GM12878 (cell line): Measurements from ENCODE around the gene CHST8. TPM values are rescaled to one million over a fixed set of nuclear protein-coding genes. Genes with fewer than 3 reads are reported as not detected.

Source experiments
- ATAC-seq: fragments of 200-7000 bp; cut with Tn5 transposase; 3 replicates; pipeline ENCODE4 v1.9.1; 2020; ENCODE audit warnings: mild to moderate bottlenecking, moderate library complexity
- BruUV-seq: library from RNA; stranded (reverse); fragments of 400-500 nt; replicated peaks from 2 replicates; lab custom pipeline; 2021; lab: Mats Ljungman, UMichigan
- CTCF ChIA-PET: fragments of 300-600 bp; sonication (Branson Sonifier 250); formaldehyde crosslinking; extraction: SDS; loops from one replicate; lab custom pipeline; 2021; ENCODE audit warnings: inconsistent platforms; lab: Yijun Ruan, JAX
- POLR2A ChIA-PET: fragments of 350-600 bp; formaldehyde crosslinking; extraction: SDS; loops from one replicate; lab custom pipeline; 2021; ENCODE audit warnings: inconsistent platforms; lab: Charles Lee
- RAD21 ChIA-PET: fragments of 300-600 bp; sonication (Branson Sonifier 250); formaldehyde crosslinking; loops from one replicate; lab custom pipeline; 2023; ENCODE audit warnings: antibody characterized with exemption; ENCODE audit not compliant: unreplicated experiment; lab: Charles Lee
- SMC1A ChIA-PET: fragments of 300-600 bp; sonication (Branson Sonifier 250); formaldehyde crosslinking; loops from one replicate; lab custom pipeline; 2023; ENCODE audit not compliant: unreplicated experiment, uncharacterized antibody; lab: Charles Lee
- DNase-seq: peaks from one replicate; pipeline ENCODE4 v3.0.0-alpha.2; 2011; ENCODE audit warnings: low read depth, low spot score
- FAIRE-seq: peaks from 3 replicates; lab custom pipeline; 2011; peaks lifted over from hg19 to GRCh38; lab: Jason Lieb, UNC
- H2AFZ ChIP-seq: 2 replicates; pipeline ENCODE4 v1.6.0; 2011; ENCODE audit warnings: low read depth, low read length, control low read depth; ENCODE audit not compliant: control insufficient read depth
- H3K27ac ChIP-seq: 2 replicates; pipeline ENCODE4 v1.5.1; 2011; ENCODE audit warnings: control low read depth; ENCODE audit not compliant: control insufficient read depth, insufficient read depth
- H3K27me3 ChIP-seq, 2 experiments: replicated peaks in 1 of 2; 2 replicates each; pipeline versions ENCODE4 v1.6.0 to v1.6.1; 2011; ENCODE audit warnings: low read length in 1 of 2; ENCODE audit not compliant: control insufficient read depth in 2 of 2, insufficient read depth in 2 of 2
- H3K36me3 ChIP-seq, 2 experiments: 2 replicates each; pipeline ENCODE4 v1.5.1; 2011; ENCODE audit warnings: low read length in 1 of 2; ENCODE audit not compliant: control insufficient read depth in 2 of 2, insufficient read depth in 2 of 2
- H3K4me1 ChIP-seq: 2 replicates; pipeline ENCODE4 v1.6.1; 2011; ENCODE audit warnings: mild to moderate bottlenecking, low read length, moderate library complexity, mixed read lengths; ENCODE audit not compliant: control insufficient read depth, insufficient read depth
- H3K4me2 ChIP-seq: 2 replicates; pipeline ENCODE4 v1.6.0; 2011; ENCODE audit warnings: control low read depth; ENCODE audit not compliant: control insufficient read depth, insufficient read depth
- H3K4me3 ChIP-seq: fragments of 200-600 bp; sonication (generic); 2 replicates; pipeline ENCODE4 v1.5.1; 2016
- H3K79me2 ChIP-seq: 2 replicates; pipeline ENCODE4 v1.6.0; 2011; ENCODE audit warnings: low read length; ENCODE audit not compliant: control insufficient read depth, insufficient read depth
- H3K9ac ChIP-seq: 2 replicates; pipeline ENCODE4 v1.8.0; 2011; ENCODE audit warnings: low read length, control low read depth, mixed read lengths; ENCODE audit not compliant: control insufficient read depth, insufficient read depth
- H3K9me3 ChIP-seq: replicated peaks from 3 replicates; pipeline ENCODE4 v1.5.1; 2011; ENCODE audit warnings: mild to moderate bottlenecking, low read length; ENCODE audit not compliant: control insufficient read depth, insufficient read depth
- H4K20me1 ChIP-seq: 2 replicates; pipeline ENCODE4 v1.6.0; 2011; ENCODE audit not compliant: control insufficient read depth, insufficient read depth
- BCL3 ChIP-seq: IDR thresholded peaks from 2 replicates; pipeline ENCODE4 v1.6.1; 2011; ENCODE audit warnings: borderline replicate concordance, low read depth, mild to moderate bottlenecking, moderate library complexity, low read length; ENCODE audit not compliant: insufficient read depth, poor library complexity, severe bottlenecking
- BMI1 ChIP-seq: fragments of 450-650 bp; IDR thresholded peaks from 2 replicates; pipeline ENCODE4 v1.6.1; 2016; ENCODE audit warnings: mild to moderate bottlenecking, moderate library complexity, borderline replicate concordance
- CBFB ChIP-seq: IDR thresholded peaks from 2 replicates; pipeline ENCODE4 v1.6.1; 2016; ENCODE audit warnings: antibody characterized with exemption, low read depth
- CHD2 ChIP-seq: IDR thresholded peaks from 2 replicates; pipeline ENCODE4 v1.6.1; 2011; ENCODE audit warnings: low read depth, low read length, improper control_type of control experiment, borderline replicate concordance
- GATAD2B ChIP-seq: fragments of 450-650 bp; conservative IDR thresholded peaks from 2 replicates; pipeline ENCODE4 v1.6.1; 2017; ENCODE audit warnings: low read depth, mild to moderate bottlenecking, moderate library complexity
- HDAC2 ChIP-seq: fragments of 200-600 bp; sonication (generic); IDR thresholded peaks from 2 replicates; pipeline ENCODE4 v1.6.1; 2017
- HDGF ChIP-seq: fragments of 450-650 bp; IDR thresholded peaks from 2 replicates; pipeline ENCODE4 v1.6.1; 2016; ENCODE audit warnings: antibody characterized with exemption
- IKZF1 ChIP-seq: fragments of 450-650 bp; conservative IDR thresholded peaks from 2 replicates; pipeline ENCODE4 v1.6.1; 2017; ENCODE audit warnings: antibody characterized with exemption, mild to moderate bottlenecking
- NR2C2 ChIP-seq: IDR thresholded peaks from 2 replicates; pipeline ENCODE4 v1.6.1; 2011; ENCODE audit warnings: borderline replicate concordance, low read depth; ENCODE audit not compliant: control insufficient read depth, insufficient read length
- PRDM15 ChIP-seq: fragments of 450-650 bp; formaldehyde crosslinking; IDR thresholded peaks from 2 replicates; pipeline ENCODE4 v1.4.0; 2020; ENCODE audit warnings: mild to moderate bottlenecking, moderate library complexity
- RELB ChIP-seq: fragments of 450-650 bp; IDR thresholded peaks from 2 replicates; pipeline ENCODE4 v1.6.1; 2017; ENCODE audit warnings: low read depth, mild to moderate bottlenecking, moderate library complexity
- SMAD5 ChIP-seq: IDR thresholded peaks from 2 replicates; pipeline ENCODE4 v1.6.1; 2016; ENCODE audit warnings: antibody characterized with exemption, low read depth
- SUZ12 ChIP-seq: fragments of 200-600 bp; sonication (generic); IDR thresholded peaks from one replicate; pipeline ENCODE4 v1.6.1; 2018; ENCODE audit warnings: antibody characterized with exemption, mild to moderate bottlenecking; ENCODE audit not compliant: unreplicated experiment
- ZNF384 ChIP-seq: IDR thresholded peaks from 2 replicates; pipeline ENCODE4 v1.6.1; 2012; ENCODE audit warnings: low read depth, mild to moderate bottlenecking, low read length, improper control_type of control experiment, borderline replicate concordance
- ZZZ3 ChIP-seq: IDR thresholded peaks from 2 replicates; pipeline ENCODE4 v1.6.1; 2011; ENCODE audit warnings: low read depth; ENCODE audit not compliant: control insufficient read depth, insufficient read length
- WGBS: methylation state at CpG from one replicate; pipeline ENCODE4 v1.1.6; 2016; ENCODE audit warnings: low lambda C conversion rate; ENCODE audit not compliant: insufficient replicate concordance, insufficient coverage; ENCODE audit errors: missing lambda C conversion rate; 5-methylcytosine and 5-hydroxymethylcytosine counted together
- in situ Hi-C: fragments of 300-500 bp; cut with MboI; formaldehyde crosslinking; loops from 9 replicates; pipeline ENCODE4 v1.14.3; 2018; ENCODE audit warnings: mixed read lengths
- intact Hi-C: fragments of 100-400 bp; cut with micrococcal nuclease; formaldehyde crosslinking; loops from one replicate; pipeline ENCODE4 v1.14.2; 2022; ENCODE audit not compliant: unreplicated experiment
- polyA plus RNA-seq, 11 experiments: library from polyadenylated mRNA; depleted of rRNA in 4 of 11; unstranded in 6 of 11; stranded (reverse) in 5 of 11; fragments of >200 nt; fragmentation: Nextera tagmentation in 4 of 11; fragmentation: Illumina TruSeq in 1 of 11; extraction: Ambion mirVana in 4 of 11; extraction: Trizol in 1 of 11; gene quantifications; 1 replicate in 1 of 11; 2 replicates in 10 of 11; pipeline versions ENCODE4 v1.2.1 to v1.2.3, GENCODE V29; 2011 to 2016; ENCODE audit warnings: inconsistent platforms in 2 of 11, missing spikeins in 2 of 11, low read depth in 1 of 11
- total RNA-seq, 4 experiments: library from RNA; depleted of rRNA in 3 of 4; stranded (reverse); fragments of >200 nt in 3 of 4; fragmentation: Illumina TruSeq in 1 of 4; extraction: Trizol in 1 of 4; gene quantifications; 2 replicates each; pipeline versions ENCODE4 v1.2.1 to v1.2.3, GENCODE V29; 2013 to 2021
- TF ChIP-seq, protein P1 (sequence below): fragments of 450-650 bp; IDR thresholded peaks from 2 replicates; pipeline ENCODE4 v1.6.1; 2016; ENCODE audit warnings: mild to moderate bottlenecking

CHST8 gene
- total and polyA plus RNA-seq, 10 of the 15 experiments (the other 5 are each of a cell fraction or from before 2014, with no cell fraction given): 0.06 TPM; not detected in 9

DNA sequence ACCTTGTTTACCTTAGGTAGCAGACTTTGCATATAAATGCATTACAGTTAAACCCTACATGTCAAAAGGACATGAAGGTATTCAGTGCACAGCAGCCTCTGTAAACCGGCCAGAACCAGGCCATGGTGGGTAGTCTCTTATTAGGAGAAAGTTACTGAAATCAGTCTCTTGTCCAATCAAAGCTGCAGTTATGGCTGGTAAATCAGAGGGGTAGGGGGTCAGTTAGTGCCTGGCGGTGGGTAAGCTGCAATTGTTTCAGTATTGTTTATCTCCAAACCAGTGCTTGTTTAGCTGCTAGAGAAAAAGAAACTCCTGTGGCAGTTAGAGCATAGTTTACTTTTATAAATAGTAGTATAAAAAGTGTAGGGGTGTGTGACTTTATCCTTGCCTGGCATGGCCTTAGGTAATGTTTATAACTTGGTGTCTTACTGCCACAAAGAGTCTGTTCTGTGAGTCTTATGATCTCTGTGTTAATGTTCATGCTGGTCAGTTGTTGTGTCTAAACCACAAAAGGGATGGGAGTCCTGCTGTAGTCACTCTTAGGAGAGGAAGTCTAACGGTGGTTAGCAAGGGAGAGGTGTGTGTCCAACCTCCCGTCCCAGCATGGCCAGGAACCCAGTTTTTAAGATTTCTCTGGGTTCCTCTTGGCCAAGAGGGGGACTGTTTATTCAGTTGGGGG, 28.0 kb downstream of the CHST8 start (continued):
- TF ChIP-seq IKZF1: no peak
- no peak for TF ChIP-seq CHD2
- no peak for TF ChIP-seq ZNF384
- no peak for TF ChIP-seq PRDM15
- no peak for TF ChIP-seq SMAD5

DNA sequence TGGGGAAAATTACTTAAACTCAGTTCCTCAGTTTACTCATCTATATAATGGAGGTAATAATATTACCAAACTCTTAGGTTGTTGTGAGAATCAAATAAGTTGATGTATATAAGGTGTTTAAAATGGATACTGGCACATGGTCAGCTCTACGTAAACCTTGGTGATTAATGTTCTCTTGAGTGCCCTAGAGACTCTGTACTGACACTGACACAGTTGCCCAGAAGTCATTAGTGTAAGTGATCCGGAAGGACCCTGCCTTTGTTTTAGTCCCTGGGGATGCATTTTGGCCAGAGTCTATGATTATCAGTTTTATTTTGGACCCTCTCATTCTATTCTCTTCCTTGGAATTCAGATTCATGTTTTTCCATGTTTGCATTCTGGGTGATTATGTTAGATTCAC, 31.9 kb downstream of the CHST8 start:
- H3K9me3 ChIP-seq: no peaks in the 10 kb centered on the region
- intact Hi-C loops (no loop called here), in situ Hi-C loops (no loop called here)
- no peaks in the 10 kb centered on the region for H3K36me3 ChIP-seq
- no peak overlapping the region for H3K4me2 ChIP-seq
- H2AFZ ChIP-seq: no peak overlapping the region
- no peak overlapping the region for H3K27ac ChIP-seq
- FAIRE-seq: no peak
- no peaks in the 10 kb centered on the region for H4K20me1 ChIP-seq
- RAD21 ChIA-PET: no interaction called here
- 19% methylated on average over 2 of the region's 2 CpGs for WGBS
- H3K4me3 ChIP-seq: no peak overlapping the region
- SMC1A ChIA-PET: no interaction called here
- POLR2A ChIA-PET: no interaction called here
- H3K79me2 ChIP-seq: no peaks in the 10 kb centered on the region
- CTCF ChIA-PET: no interaction called here
- DNase-seq: no peak
- no peaks in the 10 kb centered on the region for H3K27me3 ChIP-seq
- H3K9ac ChIP-seq: no peak overlapping the region
- no peaks in the 10 kb centered on the region for H3K4me1 ChIP-seq
- no TSS peak for BruUV-seq
- ATAC-seq: no peak
- no peak for TF ChIP-seq NR2C2
- TF ChIP-seq RELB: no peak
- TF ChIP-seq ZZZ3: no peak
- TF ChIP-seq HDGF: no peak
- TF ChIP-seq CBFB: no peak
- no peak for TF ChIP-seq BCL3
- TF ChIP-seq, protein P1, sequence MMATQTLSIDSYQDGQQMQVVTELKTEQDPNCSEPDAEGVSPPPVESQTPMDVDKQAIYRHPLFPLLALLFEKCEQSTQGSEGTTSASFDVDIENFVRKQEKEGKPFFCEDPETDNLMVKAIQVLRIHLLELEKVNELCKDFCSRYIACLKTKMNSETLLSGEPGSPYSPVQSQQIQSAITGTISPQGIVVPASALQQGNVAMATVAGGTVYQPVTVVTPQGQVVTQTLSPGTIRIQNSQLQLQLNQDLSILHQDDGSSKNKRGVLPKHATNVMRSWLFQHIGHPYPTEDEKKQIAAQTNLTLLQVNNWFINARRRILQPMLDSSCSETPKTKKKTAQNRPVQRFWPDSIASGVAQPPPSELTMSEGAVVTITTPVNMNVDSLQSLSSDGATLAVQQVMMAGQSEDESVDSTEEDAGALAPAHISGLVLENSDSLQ: no peak
- TF ChIP-seq SUZ12: no peak
- TF ChIP-seq BMI1: no peak
- TF ChIP-seq HDAC2: no peak
- no peak for TF ChIP-seq CHD2
- TF ChIP-seq GATAD2B: no peak
